HG03520 (cell line): Measurements from ENCODE around the gene DHCR7.

Source experiments
- ATAC-seq: cut with Tn5 transposase; IDR thresholded peaks from one replicate; pipeline ENCODE4 v1.9.1; 2021; ENCODE audit warnings: mild to moderate bottlenecking, moderate library complexity; ENCODE audit not compliant: unreplicated experiment

The DHCR7 gene

GRCh38 chr11:71421392-71421950, 26.7 kb downstream of the DHCR7 start:
- no peak for ATAC-seq

GRCh38 chr11:71420455-71421241, 27.5 kb downstream of the DHCR7 start:
- no peak for ATAC-seq

GRCh38 chr11:71418643-71419042, 29.6 kb downstream of the DHCR7 start:
- peak; percentile 81 for ATAC-seq

GRCh38 chr11:71414645-71415044, 33.5 kb downstream of the DHCR7 start:
- no peak for ATAC-seq

GRCh38 chr11:71410363-71410966, 37.7 kb downstream of the DHCR7 start:
- ATAC-seq: no peak

- no peak for ATAC-seq
Measured at GRCh38 chr11:71408826-71409225, 39.4 kb downstream of the DHCR7 start.

GRCh38 chr11:71407356-71407755, 40.8 kb downstream of the DHCR7 start:
- ATAC-seq: no peak

GRCh38 chr11:71406681-71407080, 41.5 kb downstream of the DHCR7 start:
- ATAC-seq: no peak

- no peak for ATAC-seq
Measured at GRCh38 chr11:71404209-71404608, 44.0 kb downstream of the DHCR7 start.

GRCh38 chr11:71402878-71403277, 45.3 kb downstream of the DHCR7 start:
- no peak for ATAC-seq

GRCh38 chr11:71400216-71400615, 48.0 kb downstream of the DHCR7 start:
- ATAC-seq: no peak

GRCh38 chr11:71399341-71399740, 48.9 kb downstream of the DHCR7 start:
- no peak for ATAC-seq

GRCh38 chr11:71397961-71398360, 50.2 kb downstream of the DHCR7 start:
- no peak for ATAC-seq

- ATAC-seq: no peak
Measured at GRCh38 chr11:71397331-71397860, 50.8 kb downstream of the DHCR7 start.

GRCh38 chr11:71396548-71397123, 51.6 kb downstream of the DHCR7 start:
- ATAC-seq: no peak

- ATAC-seq: no peak
Measured at GRCh38 chr11:71395774-71396173, 52.4 kb downstream of the DHCR7 start.

- no peak for ATAC-seq
Measured at GRCh38 chr11:71395263-71395560, 53.0 kb downstream of the DHCR7 start.

- no peak for ATAC-seq
Measured at GRCh38 chr11:71393283-71393682, 54.9 kb downstream of the DHCR7 start.

GRCh38 chr11:71391796-71392195, 56.4 kb downstream of the DHCR7 start:
- no peak for ATAC-seq

GRCh38 chr11:71391352-71391751, 56.8 kb downstream of the DHCR7 start:
- no peak for ATAC-seq

- ATAC-seq: no peak
Measured at GRCh38 chr11:71388637-71389235, 59.5 kb downstream of the DHCR7 start.
